NK-92 (cell line): ENCODE measurements around the gene ERBB2.
"Not testable (repeated sequence)": the region's sequence is repeated elsewhere in the genome, so short reads cannot be mapped to it uniquely, and the experiment has no call there.

Source experiments
- DNase-seq: peaks from one replicate; lab custom pipeline; 2025; ENCODE audit not compliant: unreplicated experiment; lab: John Stamatoyannopoulos, UW

Gene ERBB2

GRCh38 chr17:39677542-39678339 lies 22.1 kb upstream of the ERBB2 start:
- no peak for DNase-seq

DNA sequence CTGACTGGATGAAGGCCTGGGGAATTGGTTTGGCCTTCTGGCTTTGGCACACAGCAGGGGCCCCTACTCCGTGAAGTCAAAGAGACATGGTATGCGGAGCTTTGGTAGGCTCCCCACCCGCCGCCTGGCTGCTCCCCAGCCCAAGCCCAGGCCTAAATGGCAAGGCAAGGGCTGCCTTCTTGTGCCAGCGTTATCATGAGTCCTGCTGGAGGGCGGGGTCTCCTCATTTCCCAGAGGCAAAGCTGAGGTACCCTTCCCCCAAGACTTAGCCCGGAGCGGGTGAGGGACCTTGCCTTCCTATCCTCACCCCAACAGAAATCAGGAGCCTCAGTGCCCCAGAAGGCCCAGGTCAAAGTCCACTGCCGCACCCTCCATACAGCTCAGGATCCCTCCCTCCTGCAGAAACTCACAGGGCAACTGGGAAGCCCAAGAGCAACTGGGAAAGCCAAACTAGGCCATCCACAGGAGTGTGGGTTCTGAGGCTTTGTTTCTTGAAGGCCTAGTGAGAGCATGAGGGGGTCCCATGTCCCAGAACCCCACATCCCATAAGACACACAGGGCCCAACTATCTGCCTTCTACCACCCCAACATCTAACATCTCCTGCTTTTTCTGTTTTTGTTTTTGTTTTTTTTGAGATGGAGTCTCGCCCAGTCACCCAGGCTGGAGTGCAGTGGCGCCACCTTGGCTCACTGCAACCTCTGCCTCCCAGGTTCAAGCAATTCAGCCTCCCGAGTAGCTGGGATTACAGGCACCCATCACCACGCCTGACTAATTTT lies 21.3 kb upstream of the ERBB2 start:
- DNase-seq, result no peak

- no peak for DNase-seq
Measured at GRCh38 chr17:39679521-39680192, 20.2 kb upstream of the ERBB2 start.

DNA sequence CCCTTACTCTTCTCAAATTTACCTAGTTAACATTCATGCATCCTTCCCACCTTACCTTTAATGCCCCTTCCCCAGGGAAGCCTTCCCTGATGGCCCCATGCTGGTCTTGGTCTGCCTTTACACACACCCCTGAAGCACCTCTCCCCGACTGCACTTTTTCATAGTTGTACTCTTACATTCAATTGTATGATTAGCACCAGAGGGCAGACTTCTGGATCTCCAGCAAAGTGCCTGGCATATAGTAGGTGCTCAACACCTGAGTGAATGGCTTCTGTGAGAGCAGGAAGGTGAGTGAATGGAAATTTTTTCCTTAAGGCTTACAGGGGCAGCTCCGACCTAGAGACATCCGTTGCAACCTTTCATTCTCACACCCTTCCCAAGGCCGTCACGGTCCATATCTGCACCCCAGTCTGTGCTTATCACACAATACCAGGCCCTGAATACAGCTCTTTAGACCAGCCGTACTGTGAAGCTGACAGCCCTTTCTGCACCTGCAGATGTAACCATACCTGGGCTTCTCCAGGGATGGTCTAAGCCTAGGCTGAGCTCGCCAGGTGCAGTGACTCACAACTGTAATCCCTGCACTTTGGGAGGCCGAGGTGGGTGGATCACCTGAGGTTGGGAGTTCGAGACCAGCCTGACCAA lies 16.4 kb upstream of the ERBB2 start:
- no peak for DNase-seq

- no peak for DNase-seq
Measured at GRCh38 chr17:39684369-39685192, 15.3 kb upstream of the ERBB2 start.

GRCh38 chr17:39687101-39687545 lies 12.7 kb upstream of the ERBB2 start:
- DNase-seq, result no peak

DNA sequence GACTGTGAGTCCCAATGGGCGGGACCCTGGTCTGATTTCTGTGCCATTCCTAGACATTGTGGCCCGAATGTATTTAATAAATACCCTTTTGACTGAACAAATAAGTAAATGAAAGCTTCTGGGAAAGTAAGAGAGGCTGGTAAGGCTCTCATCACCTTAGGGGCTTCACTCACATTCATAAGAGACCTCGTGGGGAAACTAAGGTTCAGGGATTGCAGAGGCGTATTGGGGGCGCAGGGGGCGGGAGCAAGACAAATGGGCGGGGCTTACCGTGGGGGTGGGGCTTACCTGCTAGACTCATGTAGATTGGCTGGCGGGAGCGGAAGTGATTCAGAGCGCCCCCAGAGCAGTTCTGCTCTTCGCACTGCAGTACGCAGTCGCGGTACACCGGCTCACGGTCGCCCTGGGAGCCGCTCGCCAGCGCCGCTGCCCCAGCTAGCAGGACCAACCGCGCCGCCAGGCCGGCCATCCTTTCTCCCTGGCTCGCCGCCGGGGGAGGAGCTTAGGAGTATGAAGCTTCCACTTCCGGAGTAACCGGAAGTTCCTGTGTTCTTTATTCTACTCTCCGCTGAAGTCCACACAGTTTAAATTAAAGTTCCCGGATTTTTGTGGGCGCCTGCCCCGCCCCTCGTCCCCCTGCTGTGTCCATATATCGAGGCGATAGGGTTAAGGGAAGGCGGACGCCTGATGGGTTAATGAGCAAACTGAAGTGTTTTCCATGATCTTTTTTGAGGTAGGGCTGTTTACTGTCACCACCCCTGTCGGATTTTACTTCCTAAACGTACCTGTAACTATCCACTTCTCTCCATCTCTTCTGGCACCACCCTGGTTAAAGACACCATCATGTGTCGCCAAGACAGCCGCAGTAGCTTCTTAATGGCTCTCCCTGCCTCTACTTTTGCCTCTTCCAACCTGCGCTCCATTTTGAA lies 12.1 kb upstream of the ERBB2 start, which contains the start of gene PGAP3:
Gene PGAP3 (minus strand): TSS at position 512 of the 929 bp plus-strand sequence. CDS start 43 bp downstream, at position 469.
- no peak for DNase-seq

DNA sequence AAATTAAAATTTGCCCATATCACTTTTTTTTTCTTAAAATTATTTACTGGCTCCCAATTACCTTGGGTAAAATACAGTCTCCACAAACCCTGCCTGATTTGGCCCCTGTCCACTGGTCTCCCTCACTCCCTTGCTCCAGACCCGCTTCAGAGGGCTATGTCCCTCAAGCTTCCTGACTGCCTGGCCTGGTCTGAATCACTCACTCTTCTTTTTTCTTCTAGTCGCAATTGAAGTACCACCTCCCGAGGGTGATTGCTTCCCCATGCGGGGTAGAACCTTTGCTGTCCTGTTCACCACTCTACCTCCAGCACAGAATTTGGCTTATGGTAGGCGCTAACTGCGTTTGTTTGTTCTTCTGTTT lies 11.4 kb upstream of the ERBB2 start:
- no peak for DNase-seq

- DNase-seq, result no peak
Measured at GRCh38 chr17:39688945-39689344, 10.9 kb upstream of the ERBB2 start.

- DNase-seq, result no peak
Measured at GRCh38 chr17:39694593-39694992, 5.3 kb upstream of the ERBB2 start.

DNA sequence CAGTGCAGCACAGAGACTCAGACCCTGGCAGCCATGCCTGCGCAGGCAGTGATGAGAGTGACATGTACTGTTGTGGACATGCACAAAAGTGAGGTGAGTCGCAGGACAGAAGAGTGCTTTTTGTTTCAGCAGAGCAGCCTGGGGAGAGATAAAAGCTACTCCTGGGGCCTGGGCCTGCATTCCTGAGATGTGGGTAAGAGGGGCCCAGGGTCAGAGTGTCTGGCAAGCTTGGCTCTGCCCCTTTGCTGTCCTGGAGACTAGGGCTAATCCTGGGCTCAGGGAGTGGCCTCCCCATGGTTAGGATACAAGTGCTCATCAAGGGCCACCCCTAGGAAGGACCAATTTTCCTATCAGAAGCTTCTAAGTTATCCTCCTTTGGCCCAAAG lies 4.8 kb upstream of the ERBB2 start:
- DNase-seq, result no peak

DNA sequence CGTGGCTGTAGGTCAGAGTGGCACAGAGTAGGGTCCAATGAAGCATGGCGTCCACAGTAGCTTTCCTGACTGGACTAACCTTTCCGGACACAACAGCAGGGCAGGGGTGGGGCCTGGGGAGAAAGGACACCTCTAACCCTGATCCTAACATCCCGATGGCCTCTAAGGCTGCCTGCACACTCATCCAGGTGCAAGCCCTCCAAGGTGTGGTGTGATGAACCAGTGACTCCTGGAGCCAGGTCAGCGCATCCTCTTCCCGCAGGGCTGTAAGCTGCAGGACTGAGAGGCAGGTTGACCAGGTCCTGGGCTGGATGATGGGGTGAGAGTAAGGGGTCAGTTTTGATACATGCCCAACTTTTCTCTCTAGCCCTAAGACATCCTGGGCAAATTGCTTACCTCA lies 3.1 kb upstream of the ERBB2 start:
- DNase-seq, result no peak

DNA sequence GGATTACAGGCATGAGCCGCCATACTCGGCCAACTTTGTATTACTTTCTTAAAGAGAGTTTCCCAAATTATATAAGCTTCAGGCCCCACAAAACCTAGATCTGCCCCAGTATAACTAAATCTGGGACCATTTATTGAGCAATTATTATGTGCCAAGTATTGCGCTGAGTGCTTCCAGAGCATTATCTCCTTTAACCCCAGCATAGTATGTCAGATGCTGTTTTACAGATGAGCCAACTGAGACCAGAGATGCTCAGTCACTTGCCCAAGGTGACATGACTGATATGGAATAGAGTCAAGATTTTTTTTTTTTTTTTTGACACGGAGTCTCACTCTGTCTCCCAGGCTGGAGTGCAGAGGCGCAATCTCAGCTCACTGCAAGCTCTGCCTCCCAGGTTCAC lies 1.9 kb upstream of the ERBB2 start:
- no peak for DNase-seq

GRCh38 chr17:39699157-39699817 lies 577 bp upstream of the ERBB2 start:
- DNase-seq, result not testable (repeated sequence)

- no peak for DNase-seq
Measured at GRCh38 chr17:39700148-39700987, 504 bp downstream of the ERBB2 start.

DNA sequence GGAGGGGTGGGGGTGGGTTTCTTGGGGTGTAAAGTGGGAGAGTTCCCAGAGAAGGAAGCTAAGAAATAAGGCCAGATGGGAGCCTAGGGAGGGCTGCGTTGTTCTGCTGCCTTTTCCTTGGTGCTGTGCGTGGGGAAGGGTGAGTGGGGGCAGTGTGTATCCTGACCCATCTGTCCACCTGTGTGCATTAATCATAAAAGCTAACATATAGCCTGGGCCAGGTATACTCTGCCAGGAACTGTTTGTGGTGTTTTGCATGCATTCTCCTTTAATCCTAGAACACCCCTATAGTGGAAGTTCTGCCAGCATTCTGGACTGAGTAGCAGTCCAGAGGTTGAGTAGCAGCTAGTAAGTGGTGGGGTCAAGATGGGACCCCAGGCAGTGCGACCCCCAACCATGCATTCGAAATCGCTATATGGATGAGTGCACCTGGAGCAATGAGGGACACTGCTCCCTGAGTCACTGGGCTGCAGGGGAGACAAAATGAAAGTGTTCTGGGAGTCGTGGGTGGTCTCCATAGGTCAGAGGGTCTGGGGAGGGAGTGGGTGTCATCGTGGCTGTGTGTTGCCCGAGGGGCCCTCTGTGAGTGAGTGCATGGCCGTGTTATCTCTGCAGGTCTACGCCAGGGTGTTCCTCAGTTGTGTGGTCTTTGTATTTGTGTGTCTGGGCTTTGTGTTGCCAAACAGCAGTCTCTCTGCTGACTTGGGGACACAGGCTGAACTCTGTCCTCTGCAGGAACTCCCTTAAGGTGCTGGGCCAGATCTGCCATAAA lies 1.3 kb downstream of the ERBB2 start:
- DNase-seq, result no peak

DNA sequence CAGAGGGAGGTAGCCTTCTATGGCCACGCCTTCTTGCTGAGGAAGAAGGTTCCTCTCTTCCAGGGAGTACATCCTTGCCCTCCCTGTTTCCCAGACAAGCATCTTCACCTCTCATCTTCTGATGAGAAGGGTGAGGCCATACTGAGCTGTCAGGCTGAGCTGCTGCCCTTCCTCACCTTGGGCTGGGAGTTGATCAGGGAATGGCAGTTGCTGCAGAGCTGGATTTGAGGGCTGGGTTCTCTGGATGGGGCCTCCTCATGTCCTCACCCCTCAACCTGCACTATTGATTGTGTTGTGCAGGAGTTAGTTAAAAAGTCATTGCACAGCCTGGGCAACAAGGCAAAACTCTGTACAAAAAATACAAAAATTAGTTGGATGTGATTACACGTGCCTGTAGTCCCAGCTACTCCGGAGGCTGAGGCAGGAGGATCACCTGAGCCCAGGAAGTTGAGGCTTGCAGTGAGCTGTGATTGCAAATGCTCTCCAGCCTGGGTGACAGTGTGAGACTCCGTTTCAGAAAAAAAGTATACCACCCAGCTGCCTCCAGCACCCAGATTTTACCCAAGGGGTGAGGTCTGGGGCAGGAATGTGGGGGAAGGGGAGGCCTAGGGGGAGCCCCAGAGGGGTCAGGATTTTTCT lies 2.0 kb downstream of the ERBB2 start:
- no peak for DNase-seq
